ENCODE measurements around the gene LNX2.

Gene LNX2

DNA sequence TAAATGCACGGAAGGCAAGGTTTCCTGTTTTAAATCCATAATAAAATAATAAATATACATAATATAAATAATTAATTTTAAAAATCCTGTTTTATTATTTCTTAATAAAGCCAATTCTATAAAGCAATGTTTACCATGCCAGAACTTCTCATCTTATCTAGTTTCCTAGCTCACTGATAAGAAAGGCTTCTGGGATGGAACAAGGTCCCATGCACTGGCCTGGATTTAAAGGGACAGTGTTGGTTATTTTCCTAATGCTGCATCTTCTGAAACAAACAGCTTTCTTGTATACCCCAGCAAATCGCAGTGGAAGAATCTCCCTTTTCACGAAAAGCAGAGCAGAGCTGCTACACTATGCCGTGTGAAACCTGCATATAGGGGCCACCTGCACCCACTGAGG, 68.8 kb downstream of the LNX2 start:
- H3K23ac ChIP-seq (ENCODE audit: low read length in 2 of 2) = no peak overlapping the region
- no peak overlapping the region for H3K4ac ChIP-seq (ENCODE audit: low read depth in 1 of 2, low read length in 2 of 2)
- no peak overlapping the region for H3K14ac ChIP-seq (ENCODE audit: low read length in 2 of 2)
- H3K4me2 ChIP-seq (ENCODE audit: low read length, poor library complexity, severe bottlenecking) = no peak overlapping the region
- no peak overlapping the region for H3K9ac ChIP-seq (ENCODE audit: low read length)
- H4K8ac ChIP-seq (ENCODE audit: low read length) = no peak overlapping the region
- 75% methylated on average over 3 of the region's 4 CpGs for WGBS
- H2AFZ ChIP-seq (ENCODE audit: low read depth, low read length) = no peak overlapping the region
- H3K4me1 ChIP-seq (ENCODE audit: control insufficient read depth, insufficient read depth, low read depth, low read length) = no peaks in the 10 kb centered on the region
- H3K27ac ChIP-seq (ENCODE audit: low read length, poor library complexity, severe bottlenecking) = no peak overlapping the region
- no peaks in the 10 kb centered on the region for H3K9me3 ChIP-seq (ENCODE audit: control insufficient read depth, low read length)
- H2BK120ac ChIP-seq (ENCODE audit: low read depth, low read length) = no peak overlapping the region
- H2BK15ac ChIP-seq (ENCODE audit: low read depth, poor library complexity, severe bottlenecking) = no peak overlapping the region
- no peak overlapping the region for H2AK5ac ChIP-seq (ENCODE audit: low read length, severe bottlenecking)
- no peak overlapping the region for H3K18ac ChIP-seq (ENCODE audit: low read depth in 1 of 2, low read length in 2 of 2)
- H3K27me3 ChIP-seq (ENCODE audit: control insufficient read depth in 1 of 2, insufficient read depth in 1 of 2, low read length in 2 of 2) = no peaks in the 10 kb centered on the region
- no peak overlapping the region for H2BK12ac ChIP-seq (ENCODE audit: low read length in 2 of 2)
- H3K79me1 ChIP-seq (replicated peaks; ENCODE audit: low read length, poor library complexity, severe bottlenecking) = peaks cover 3% of the 10 kb centered on the region
- H3K4me3 ChIP-seq (ENCODE audit: insufficient read depth in 1 of 2, low read depth in 1 of 2, low read length in 2 of 2) = no peak overlapping the region
- H3K36me3 ChIP-seq (ENCODE audit: control insufficient read depth in 1 of 2, insufficient read depth in 2 of 2, low read depth in 1 of 2, low read length in 2 of 2) = peaks cover 3 to 5% of the 10 kb centered on the region in 2 experiments
- H4K91ac ChIP-seq (ENCODE audit: low read length) = no peak overlapping the region
- no peak for DNase-seq
- H2BK5ac ChIP-seq (ENCODE audit: low read depth, low read length, poor library complexity, severe bottlenecking) = no peak overlapping the region

DNA sequence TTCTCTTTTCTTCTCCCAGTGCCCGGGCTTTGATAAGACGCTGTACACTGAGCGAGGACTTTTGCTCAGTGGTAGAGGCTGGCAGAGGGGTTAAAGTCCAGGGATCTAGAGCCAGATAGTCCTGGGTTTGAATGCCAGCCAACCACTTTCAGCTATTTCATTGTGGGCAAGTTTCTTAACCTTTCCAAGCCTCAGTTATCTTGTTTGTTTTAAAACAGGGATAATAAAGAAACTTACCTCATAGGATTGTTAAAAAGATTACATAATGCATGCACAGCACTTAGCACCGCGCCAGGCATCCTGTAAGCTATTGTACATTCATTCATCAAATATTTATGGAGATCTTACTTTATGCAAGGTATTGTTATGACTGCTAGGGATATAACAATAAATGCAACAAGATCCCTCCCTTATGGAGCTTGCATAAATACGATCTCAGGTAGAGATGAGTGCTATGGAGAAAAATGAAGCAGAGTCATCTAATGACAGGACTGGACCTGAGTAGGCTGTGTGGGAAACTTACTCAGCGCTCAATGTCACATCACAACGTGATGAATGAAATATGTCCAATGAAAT, 70.8 kb downstream of the LNX2 start:
- Histone ChIP-seq H3K79me1 (replicated peaks; ENCODE audit: low read length, poor library complexity, severe bottlenecking) (peaks cover 1% of the 10 kb centered on the region), H3K14ac (ENCODE audit: low read length in 2 of 2) (no peak overlapping the region), H3K27me3 (ENCODE audit: control insufficient read depth in 1 of 2, insufficient read depth in 1 of 2, low read length in 2 of 2) (no peaks in the 10 kb centered on the region), H2BK5ac (ENCODE audit: low read depth, low read length, poor library complexity, severe bottlenecking) (no peak overlapping the region), H4K91ac (ENCODE audit: low read length) (no peak overlapping the region), H3K4me2 (ENCODE audit: low read length, poor library complexity, severe bottlenecking) (no peak overlapping the region), H3K27ac (ENCODE audit: low read length, poor library complexity, severe bottlenecking) (no peak overlapping the region), H3K4me3 (ENCODE audit: insufficient read depth in 1 of 2, low read depth in 1 of 2, low read length in 2 of 2) (no peak overlapping the region), H3K9ac (ENCODE audit: low read length) (no peak overlapping the region), H3K23ac (ENCODE audit: low read length in 2 of 2) (no peak overlapping the region), H2BK120ac (ENCODE audit: low read depth, low read length) (no peak overlapping the region), H3K36me3 (ENCODE audit: control insufficient read depth in 1 of 2, insufficient read depth in 2 of 2, low read depth in 1 of 2, low read length in 2 of 2) (peaks cover 3 to 5% of the 10 kb centered on the region in 2 experiments), H3K4me1 (ENCODE audit: control insufficient read depth, insufficient read depth, low read depth, low read length) (no peaks in the 10 kb centered on the region), H2AK5ac (ENCODE audit: low read length, severe bottlenecking) (no peak overlapping the region), H2BK12ac (ENCODE audit: low read length in 2 of 2) (no peak overlapping the region), H3K4ac (ENCODE audit: low read depth in 1 of 2, low read length in 2 of 2) (no peak overlapping the region), H3K18ac (ENCODE audit: low read depth in 1 of 2, low read length in 2 of 2) (no peak overlapping the region), H3K9me3 (ENCODE audit: control insufficient read depth, low read length) (no peaks in the 10 kb centered on the region), H2BK15ac (ENCODE audit: low read depth, poor library complexity, severe bottlenecking) (no peak overlapping the region), H4K8ac (ENCODE audit: low read length) (no peak overlapping the region), H2AFZ (ENCODE audit: low read depth, low read length) (no peak overlapping the region)
- DNase-seq = no peak
- 93% methylated on average over 3 of the region's 8 CpGs for WGBS

GRCh38 chr13:27542220-27542619, 78.1 kb downstream of the LNX2 start:
- H3K9ac ChIP-seq (ENCODE audit: low read length) = no peak overlapping the region
- H3K4ac ChIP-seq (ENCODE audit: low read depth in 1 of 2, low read length in 2 of 2) = no peak overlapping the region
- H3K27me3 ChIP-seq (ENCODE audit: control insufficient read depth in 1 of 2, insufficient read depth in 1 of 2, low read length in 2 of 2) = no peaks in the 10 kb centered on the region
- H2AK5ac ChIP-seq (ENCODE audit: low read length, severe bottlenecking) = no peak overlapping the region
- no peak overlapping the region for H2BK12ac ChIP-seq (ENCODE audit: low read length in 2 of 2)
- H3K4me1 ChIP-seq (ENCODE audit: control insufficient read depth, insufficient read depth, low read depth, low read length) = no peaks in the 10 kb centered on the region
- H3K18ac ChIP-seq (ENCODE audit: low read depth in 1 of 2, low read length in 2 of 2) = no peak overlapping the region
- no peak overlapping the region for H4K8ac ChIP-seq (ENCODE audit: low read length)
- H3K23ac ChIP-seq (ENCODE audit: low read length in 2 of 2) = no peak overlapping the region
- H2BK5ac ChIP-seq (ENCODE audit: low read depth, low read length, poor library complexity, severe bottlenecking) = no peak overlapping the region
- H3K4me3 ChIP-seq (ENCODE audit: insufficient read depth in 1 of 2, low read depth in 1 of 2, low read length in 2 of 2) = no peak overlapping the region
- no peak overlapping the region for H2BK15ac ChIP-seq (ENCODE audit: low read depth, poor library complexity, severe bottlenecking)
- no peaks in the 10 kb centered on the region for H3K79me1 ChIP-seq (replicated peaks; ENCODE audit: low read length, poor library complexity, severe bottlenecking)
- no peak overlapping the region for H3K14ac ChIP-seq (ENCODE audit: low read length in 2 of 2)
- no peak overlapping the region for H3K27ac ChIP-seq (ENCODE audit: low read length, poor library complexity, severe bottlenecking)
- 75% methylated on average over 3 of the region's 3 CpGs for WGBS
- DNase-seq = no peak
- H2BK120ac ChIP-seq (ENCODE audit: low read depth, low read length) = no peak overlapping the region
- H3K4me2 ChIP-seq (ENCODE audit: low read length, poor library complexity, severe bottlenecking) = no peak overlapping the region
- no peaks in the 10 kb centered on the region for H3K36me3 ChIP-seq (ENCODE audit: control insufficient read depth in 1 of 2, insufficient read depth in 2 of 2, low read depth in 1 of 2, low read length in 2 of 2)
- no peaks in the 10 kb centered on the region for H3K9me3 ChIP-seq (ENCODE audit: control insufficient read depth, low read length)
- H2AFZ ChIP-seq (ENCODE audit: low read depth, low read length) = no peak overlapping the region
- H4K91ac ChIP-seq (ENCODE audit: low read length) = no peak overlapping the region

- WGBS = 94% methylated on average over 3 of the region's 3 CpGs
- H3K23ac ChIP-seq (ENCODE audit: low read length in 2 of 2) = no peak overlapping the region
- no peak overlapping the region for H3K27ac ChIP-seq (ENCODE audit: low read length, poor library complexity, severe bottlenecking)
- no peaks in the 10 kb centered on the region for H3K79me1 ChIP-seq (replicated peaks; ENCODE audit: low read length, poor library complexity, severe bottlenecking)
- no peaks in the 10 kb centered on the region for H3K27me3 ChIP-seq (ENCODE audit: control insufficient read depth in 1 of 2, insufficient read depth in 1 of 2, low read length in 2 of 2)
- no peak overlapping the region for H3K4ac ChIP-seq (ENCODE audit: low read depth in 1 of 2, low read length in 2 of 2)
- no peak overlapping the region for H3K18ac ChIP-seq (ENCODE audit: low read depth in 1 of 2, low read length in 2 of 2)
- H4K8ac ChIP-seq (ENCODE audit: low read length) = no peak overlapping the region
- no peak overlapping the region for H4K91ac ChIP-seq (ENCODE audit: low read length)
- H2BK12ac ChIP-seq (ENCODE audit: low read length in 2 of 2) = no peak overlapping the region
- H2AK5ac ChIP-seq (ENCODE audit: low read length, severe bottlenecking) = no peak overlapping the region
- no peak overlapping the region for H3K4me3 ChIP-seq (ENCODE audit: insufficient read depth in 1 of 2, low read depth in 1 of 2, low read length in 2 of 2)
- H2BK15ac ChIP-seq (ENCODE audit: low read depth, poor library complexity, severe bottlenecking) = no peak overlapping the region
- no peak for DNase-seq
- H2BK120ac ChIP-seq (ENCODE audit: low read depth, low read length) = no peak overlapping the region
- no peak overlapping the region for H2BK5ac ChIP-seq (ENCODE audit: low read depth, low read length, poor library complexity, severe bottlenecking)
- no peaks in the 10 kb centered on the region for H3K4me1 ChIP-seq (ENCODE audit: control insufficient read depth, insufficient read depth, low read depth, low read length)
- no peak overlapping the region for H2AFZ ChIP-seq (ENCODE audit: low read depth, low read length)
- no peak overlapping the region for H3K14ac ChIP-seq (ENCODE audit: low read length in 2 of 2)
- no peak overlapping the region for H3K4me2 ChIP-seq (ENCODE audit: low read length, poor library complexity, severe bottlenecking)
- no peaks in the 10 kb centered on the region for H3K36me3 ChIP-seq (ENCODE audit: control insufficient read depth in 1 of 2, insufficient read depth in 2 of 2, low read depth in 1 of 2, low read length in 2 of 2)
- H3K9ac ChIP-seq (ENCODE audit: low read length) = no peak overlapping the region
- no peaks in the 10 kb centered on the region for H3K9me3 ChIP-seq (ENCODE audit: control insufficient read depth, low read length)
Measured at GRCh38 chr13:27541386-27541785, 78.9 kb downstream of the LNX2 start.

Measured in mesenchymal stem cell (in vitro differentiated cells and primary cell).